Measurements from ENCODE around the gene TEK. TPM values are rescaled to one million over a fixed set of nuclear protein-coding genes. Genes with fewer than 3 reads are reported as not detected.
A peak's percentile ranks its signal among the peaks of the same experiment; 100 is the strongest.

Gene TEK
- total RNA-seq, 2 donors from 2014 or later, result 2.4 to 4.9 TPM

- Mint-ChIP-seq H3K27ac (no peak overlapping the region), H3K36me3 (ENCODE audit: low read depth) (no peaks in the 10 kb centered on the region), H3K4me1 (no peaks in the 10 kb centered on the region), H3K4me3 (no peak overlapping the region), H3K27me3 (ENCODE audit: insufficient read depth) (no peaks in the 10 kb centered on the region), H3K9me3 (no peaks in the 10 kb centered on the region)
- TF ChIP-seq, protein P1, sequence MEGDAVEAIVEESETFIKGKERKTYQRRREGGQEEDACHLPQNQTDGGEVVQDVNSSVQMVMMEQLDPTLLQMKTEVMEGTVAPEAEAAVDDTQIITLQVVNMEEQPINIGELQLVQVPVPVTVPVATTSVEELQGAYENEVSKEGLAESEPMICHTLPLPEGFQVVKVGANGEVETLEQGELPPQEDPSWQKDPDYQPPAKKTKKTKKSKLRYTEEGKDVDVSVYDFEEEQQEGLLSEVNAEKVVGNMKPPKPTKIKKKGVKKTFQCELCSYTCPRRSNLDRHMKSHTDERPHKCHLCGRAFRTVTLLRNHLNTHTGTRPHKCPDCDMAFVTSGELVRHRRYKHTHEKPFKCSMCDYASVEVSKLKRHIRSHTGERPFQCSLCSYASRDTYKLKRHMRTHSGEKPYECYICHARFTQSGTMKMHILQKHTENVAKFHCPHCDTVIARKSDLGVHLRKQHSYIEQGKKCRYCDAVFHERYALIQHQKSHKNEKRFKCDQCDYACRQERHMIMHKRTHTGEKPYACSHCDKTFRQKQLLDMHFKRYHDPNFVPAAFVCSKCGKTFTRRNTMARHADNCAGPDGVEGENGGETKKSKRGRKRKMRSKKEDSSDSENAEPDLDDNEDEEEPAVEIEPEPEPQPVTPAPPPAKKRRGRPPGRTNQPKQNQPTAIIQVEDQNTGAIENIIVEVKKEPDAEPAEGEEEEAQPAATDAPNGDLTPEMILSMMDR (conservative IDR thresholded peaks at IDR 0.05), result no peak
- no peaks in the 10 kb centered on the region for H3K4me1 ChIP-seq (ENCODE audit: control insufficient read depth, insufficient read depth, low read length)
- no peak overlapping the region for H3K4me3 ChIP-seq (ENCODE audit: low read length)
- H3K9ac ChIP-seq (ENCODE audit: extremely low read depth, low read length, poor library complexity, severe bottlenecking), result no peak overlapping the region
- no peaks in the 10 kb centered on the region for H3K27me3 ChIP-seq (ENCODE audit: control insufficient read depth, insufficient read depth, low read length, poor library complexity, severe bottlenecking)
- no peak for DNase-seq
- no peaks in the 10 kb centered on the region for H3K9me3 ChIP-seq (ENCODE audit: control insufficient read depth, low read length)
- H3K27ac ChIP-seq (ENCODE audit: low read depth, low read length), result no peak overlapping the region
- WGBS, 2 experiments (ENCODE audit: insufficient coverage in 1 of 2, insufficient read length in 1 of 2), result 95 to 98% methylated on average over 7 of the region's 7 CpGs
- H3K36me3 ChIP-seq (ENCODE audit: control insufficient read depth, insufficient read depth, low read length), result no peaks in the 10 kb centered on the region
Observed at GRCh38 chr9:27206041-27206440, 97.0 kb downstream of the TEK start.

GRCh38 chr9:27209034-27209433 is 100.0 kb downstream of the TEK start:
- TF ChIP-seq, protein P1 (conservative IDR thresholded peaks at IDR 0.05), result no peak
- no peak overlapping the region for H3K4me3 Mint-ChIP-seq
- no peaks in the 10 kb centered on the region for H3K4me1 ChIP-seq (ENCODE audit: control insufficient read depth, insufficient read depth, low read length)
- H3K27ac ChIP-seq (ENCODE audit: low read depth, low read length), result no peak overlapping the region
- 89% methylated on average over 3 of the region's 3 CpGs; no CpG with 5 or more reads in 1 of the 2 experiments for WGBS, 2 experiments (ENCODE audit: insufficient coverage in 1 of 2, insufficient read length in 1 of 2)
- no peak overlapping the region for H3K4me3 ChIP-seq (ENCODE audit: low read length)
- no peaks in the 10 kb centered on the region for H3K36me3 Mint-ChIP-seq (ENCODE audit: low read depth)
- no peaks in the 10 kb centered on the region for H3K36me3 ChIP-seq (ENCODE audit: control insufficient read depth, insufficient read depth, low read length)
- no peaks in the 10 kb centered on the region for H3K9me3 Mint-ChIP-seq
- no peak for DNase-seq
- no peaks in the 10 kb centered on the region for H3K4me1 Mint-ChIP-seq
- H3K27ac Mint-ChIP-seq, result no peak overlapping the region
- H3K27me3 Mint-ChIP-seq (ENCODE audit: insufficient read depth), result no peaks in the 10 kb centered on the region
- no peaks in the 10 kb centered on the region for H3K27me3 ChIP-seq (ENCODE audit: control insufficient read depth, insufficient read depth, low read length, poor library complexity, severe bottlenecking)
- no peaks in the 10 kb centered on the region for H3K9me3 ChIP-seq (ENCODE audit: control insufficient read depth, low read length)
- no peak overlapping the region for H3K9ac ChIP-seq (ENCODE audit: extremely low read depth, low read length, poor library complexity, severe bottlenecking)

DNA sequence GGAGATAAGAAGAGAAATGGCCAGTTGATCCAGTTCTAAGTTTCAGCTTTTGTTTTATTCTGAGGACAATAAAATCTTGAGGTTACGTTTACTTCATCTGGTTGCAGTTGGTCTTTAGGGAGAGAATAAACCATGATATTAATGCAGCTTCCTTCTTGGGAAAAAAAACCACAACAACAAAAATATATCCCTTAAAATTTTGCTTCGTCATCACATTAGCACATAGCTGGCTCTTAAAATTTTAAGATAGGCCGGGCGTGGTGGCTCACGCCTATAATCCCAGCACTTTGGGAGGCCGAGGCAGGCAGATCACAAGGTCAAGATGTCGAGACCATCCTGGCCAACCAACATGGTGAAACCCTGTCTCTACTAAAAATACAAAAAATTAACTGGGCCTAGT is 101.6 kb downstream of the TEK start:
- H3K27ac ChIP-seq (ENCODE audit: low read depth, low read length), result no peak overlapping the region

More for the DNA sequence above, 101.6 kb downstream of the TEK start:
- Mint-ChIP-seq H3K27me3 (ENCODE audit: insufficient read depth) (no peaks in the 10 kb centered on the region), H3K4me1 (no peaks in the 10 kb centered on the region), H3K4me3 (no peak overlapping the region), H3K36me3 (ENCODE audit: low read depth) (no peaks in the 10 kb centered on the region), H3K27ac (peak overlapping the region; percentile 18), H3K9me3 (no peaks in the 10 kb centered on the region)
- Histone ChIP-seq H3K9ac (ENCODE audit: extremely low read depth, low read length, poor library complexity, severe bottlenecking) (no peak overlapping the region), H3K36me3 (ENCODE audit: control insufficient read depth, insufficient read depth, low read length) (no peaks in the 10 kb centered on the region), H3K4me1 (ENCODE audit: control insufficient read depth, insufficient read depth, low read length) (no peaks in the 10 kb centered on the region), H3K27me3 (ENCODE audit: control insufficient read depth, insufficient read depth, low read length, poor library complexity, severe bottlenecking) (no peaks in the 10 kb centered on the region), H3K4me3 (ENCODE audit: low read length) (no peak overlapping the region), H3K9me3 (ENCODE audit: control insufficient read depth, low read length) (no peaks in the 10 kb centered on the region)
- TF ChIP-seq, protein P1 (conservative IDR thresholded peaks at IDR 0.05), result no peak
- 86 to 97% methylated on average over 5 to 7 of the region's 7 CpGs for WGBS, 2 experiments (ENCODE audit: insufficient coverage in 1 of 2, insufficient read length in 1 of 2)
- DNase-seq, result no peak
